Dermis microvascular lymphatic vessel endothelial cell (primary cell): ENCODE measurements around the gene AGFG1. TPM values are rescaled to one million over a fixed set of nuclear protein-coding genes. Genes with fewer than 3 reads are reported as not detected.
A peak's percentile ranks its signal among the peaks of the same experiment; 100 is the strongest.

Experiments used
- DNase-seq, 2 donors: peaks; one replicate each; pipeline versions ENCODE4 v3.0.0 to v3.0.0-alpha.2; 2010; ENCODE audit warnings: low read depth in 2 of 2
- total RNA-seq: library from RNA; depleted of rRNA; stranded (reverse); fragments of >200 nt; gene quantifications from 2 replicates; pipeline ENCODE4 v1.2.1, GENCODE V29; 2014

Gene AGFG1
- total RNA-seq, 1 donor from 2014 or later: 32.5 TPM

GRCh38 chr2:227461811-227462461 lies 10.0 kb upstream of the AGFG1 start:
- no peak for DNase-seq

- DNase-seq: no peak
Measured at GRCh38 chr2:227462462-227462951, 9.4 kb upstream of the AGFG1 start.

GRCh38 chr2:227462972-227463931 lies 8.7 kb upstream of the AGFG1 start:
- no peak for DNase-seq

GRCh38 chr2:227464361-227464760 lies 7.6 kb upstream of the AGFG1 start:
- DNase-seq: no peak

- no peak for DNase-seq
Measured at GRCh38 chr2:227464851-227465250, 7.1 kb upstream of the AGFG1 start.

- DNase-seq: no peak
Measured at GRCh38 chr2:227466887-227467600, 4.9 kb upstream of the AGFG1 start.

GRCh38 chr2:227471412-227471811 lies 544 bp upstream of the AGFG1 start:
- DNase-seq: no peak

- DNase-seq: peak in 1 of 2 donors; percentile 50
Measured at GRCh38 chr2:227472265-227473121, 537 bp downstream of the AGFG1 start.

GRCh38 chr2:227473122-227473461 lies 1.1 kb downstream of the AGFG1 start:
- no peak for DNase-seq

- DNase-seq: no peak
Measured at GRCh38 chr2:227473806-227474205, 1.9 kb downstream of the AGFG1 start.

GRCh38 chr2:227474410-227474809 lies 2.5 kb downstream of the AGFG1 start:
- DNase-seq: no peak

GRCh38 chr2:227477291-227477690 lies 5.3 kb downstream of the AGFG1 start:
- DNase-seq: no peak

GRCh38 chr2:227479865-227480475 lies 8.0 kb downstream of the AGFG1 start:
- DNase-seq: peak in 1 of 2 donors; percentile 51

- DNase-seq: no peak
Measured at GRCh38 chr2:227480528-227480927, 8.6 kb downstream of the AGFG1 start.

GRCh38 chr2:227482638-227483340 lies 10.8 kb downstream of the AGFG1 start:
- DNase-seq: no peak

GRCh38 chr2:227485429-227485828 lies 13.5 kb downstream of the AGFG1 start:
- DNase-seq: no peak

GRCh38 chr2:227486688-227487087 lies 14.7 kb downstream of the AGFG1 start:
- DNase-seq: no peak

- no peak for DNase-seq
Measured at GRCh38 chr2:227488045-227488444, 16.1 kb downstream of the AGFG1 start.

- peak; percentile 33 to 34 for DNase-seq
Measured at GRCh38 chr2:227491386-227491785, 19.4 kb downstream of the AGFG1 start.

GRCh38 chr2:227493524-227493923 lies 21.6 kb downstream of the AGFG1 start:
- no peak for DNase-seq
